HCT116 (cell line): ENCODE measurements around the gene PRKCQ.

Source experiments
- ELF1 ChIP-seq: IDR thresholded peaks from 2 replicates; pipeline ENCODE4 v1.6.1; 2012; ENCODE audit warnings: low read depth, borderline replicate concordance
- EZH2 ChIP-seq: fragments of 200-600 bp; sonication (generic); IDR thresholded peaks from 2 replicates; pipeline ENCODE4 v1.6.1; 2017; ENCODE audit warnings: antibody characterized with exemption, mixed run types
- EZH2phosphoT487 ChIP-seq: fragments of 200-600 bp; IDR thresholded peaks from 2 replicates; pipeline ENCODE4 v1.6.1; 2018; ENCODE audit warnings: antibody characterized with exemption, borderline replicate concordance
- JUND ChIP-seq: IDR thresholded peaks from 2 replicates; pipeline ENCODE4 v1.6.1; 2012
- POLR2A ChIP-seq: IDR thresholded peaks from 2 replicates; pipeline ENCODE4 v1.7.0; 2011; ENCODE audit warnings: borderline replicate concordance; ENCODE audit not compliant: insufficient read depth, insufficient read length; ENCODE audit errors: extremely low read depth
- POLR2AphosphoS5 ChIP-seq: IDR thresholded peaks from 2 replicates; pipeline ENCODE4 v1.6.1; 2011; ENCODE audit warnings: mild to moderate bottlenecking, low read depth, low read length, moderate library complexity
- TCF7L2 ChIP-seq: IDR thresholded peaks from 2 replicates; pipeline ENCODE4 v1.7.0; 2011; ENCODE audit warnings: borderline replicate concordance, inconsistent platforms; ENCODE audit not compliant: insufficient read depth, insufficient read length; ENCODE audit errors: extremely low read depth
- ZNF274 ChIP-seq: fragments of 200-500 bp; sonication (Bioruptor generic); IDR thresholded peaks from 2 replicates; pipeline ENCODE4 v1.6.1; 2014; ENCODE audit warnings: mild to moderate bottlenecking, low read depth, low read length, inconsistent platforms
- TF ChIP-seq, protein P1 (sequence below), 3 experiments: fragments of 200-600 bp in 1 of 3; sonication (generic) in 1 of 3; IDR thresholded peaks in 2 of 3; conservative IDR thresholded peaks in 1 of 3; 2 replicates each; pipeline ENCODE4 v1.5.1; 2012 to 2017; ENCODE audit warnings: low read depth in 2 of 3, low read length in 2 of 3, antibody characterized with exemption in 1 of 3, borderline replicate concordance in 1 of 3, control low read depth in 1 of 3, mild to moderate bottlenecking in 1 of 3, mixed read lengths in 1 of 3, mixed run types in 1 of 3, moderate library complexity in 1 of 3; ENCODE audit not compliant: insufficient read depth in 1 of 3

GRCh38 chr10:6398399-6398798 is 181.7 kb downstream of the PRKCQ start:
- TF ChIP-seq ZNF274 (no peak), TCF7L2 (no peak), EZH2phosphoT487 (no peak), EZH2 (no peak), JUND (no peak), POLR2A (no peak), POLR2AphosphoS5 (no peak), ELF1 (no peak)
- TF ChIP-seq, protein P1, sequence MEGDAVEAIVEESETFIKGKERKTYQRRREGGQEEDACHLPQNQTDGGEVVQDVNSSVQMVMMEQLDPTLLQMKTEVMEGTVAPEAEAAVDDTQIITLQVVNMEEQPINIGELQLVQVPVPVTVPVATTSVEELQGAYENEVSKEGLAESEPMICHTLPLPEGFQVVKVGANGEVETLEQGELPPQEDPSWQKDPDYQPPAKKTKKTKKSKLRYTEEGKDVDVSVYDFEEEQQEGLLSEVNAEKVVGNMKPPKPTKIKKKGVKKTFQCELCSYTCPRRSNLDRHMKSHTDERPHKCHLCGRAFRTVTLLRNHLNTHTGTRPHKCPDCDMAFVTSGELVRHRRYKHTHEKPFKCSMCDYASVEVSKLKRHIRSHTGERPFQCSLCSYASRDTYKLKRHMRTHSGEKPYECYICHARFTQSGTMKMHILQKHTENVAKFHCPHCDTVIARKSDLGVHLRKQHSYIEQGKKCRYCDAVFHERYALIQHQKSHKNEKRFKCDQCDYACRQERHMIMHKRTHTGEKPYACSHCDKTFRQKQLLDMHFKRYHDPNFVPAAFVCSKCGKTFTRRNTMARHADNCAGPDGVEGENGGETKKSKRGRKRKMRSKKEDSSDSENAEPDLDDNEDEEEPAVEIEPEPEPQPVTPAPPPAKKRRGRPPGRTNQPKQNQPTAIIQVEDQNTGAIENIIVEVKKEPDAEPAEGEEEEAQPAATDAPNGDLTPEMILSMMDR (IDR thresholded peaks at IDR 0.05 in 2 of 3, conservative IDR thresholded peaks at IDR 0.05 in 1 of 3; ENCODE audit: borderline replicate concordance in 1 of 3, insufficient read depth in 1 of 3, low read depth in 2 of 3, low read length in 2 of 3) = no peak
